ENCODE data around the gene BBS9.
"Not testable (repeated sequence)": the region's sequence is repeated elsewhere in the genome, so short reads cannot be mapped to it uniquely, and the experiment has no call there.

The BBS9 gene

GRCh38 chr7:33128990-33129805 is at the start of gene BBS9:
BBS9 (plus strand) TSS chr7:33129564; CDS start chr7:33146253, 16,689 bp downstream.
- peak; percentile 84 for DNase-seq (ENCODE audit: low read depth)

- no peak for DNase-seq (ENCODE audit: low read depth)
These were observed 49.3 kb upstream of the BBS9 start for GRCh38 chr7:33079763-33080690.

- no peak for DNase-seq (ENCODE audit: low read depth)
These were observed 42.0 kb upstream of the BBS9 start for GRCh38 chr7:33087356-33087755.

GRCh38 chr7:33087858-33088257 is 41.5 kb upstream of the BBS9 start:
- no peak for DNase-seq (ENCODE audit: low read depth)

DNA sequence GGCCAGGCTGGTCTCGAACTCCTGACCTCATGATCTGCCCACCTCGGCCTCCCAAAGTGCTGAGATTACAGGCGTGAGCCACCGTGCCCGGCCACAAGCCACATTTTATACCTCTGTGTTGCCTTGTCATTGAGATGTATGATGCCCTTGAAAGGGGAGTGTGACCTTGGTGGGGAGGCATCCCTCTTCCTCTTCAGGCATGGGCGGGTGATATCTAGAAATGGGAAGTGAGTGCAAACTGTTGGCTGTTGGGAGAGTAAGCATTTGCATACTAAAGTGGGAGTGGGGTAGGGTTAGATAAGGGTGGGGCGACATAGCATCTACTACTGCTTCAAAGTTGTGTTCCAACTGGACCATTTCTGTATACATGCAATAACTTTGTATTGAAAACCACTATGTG is 40.2 kb upstream of the BBS9 start:
- DNase-seq (ENCODE audit: low read depth): no peak

GRCh38 chr7:33091111-33091531 is 38.2 kb upstream of the BBS9 start:
- DNase-seq (ENCODE audit: low read depth): no peak

DNA sequence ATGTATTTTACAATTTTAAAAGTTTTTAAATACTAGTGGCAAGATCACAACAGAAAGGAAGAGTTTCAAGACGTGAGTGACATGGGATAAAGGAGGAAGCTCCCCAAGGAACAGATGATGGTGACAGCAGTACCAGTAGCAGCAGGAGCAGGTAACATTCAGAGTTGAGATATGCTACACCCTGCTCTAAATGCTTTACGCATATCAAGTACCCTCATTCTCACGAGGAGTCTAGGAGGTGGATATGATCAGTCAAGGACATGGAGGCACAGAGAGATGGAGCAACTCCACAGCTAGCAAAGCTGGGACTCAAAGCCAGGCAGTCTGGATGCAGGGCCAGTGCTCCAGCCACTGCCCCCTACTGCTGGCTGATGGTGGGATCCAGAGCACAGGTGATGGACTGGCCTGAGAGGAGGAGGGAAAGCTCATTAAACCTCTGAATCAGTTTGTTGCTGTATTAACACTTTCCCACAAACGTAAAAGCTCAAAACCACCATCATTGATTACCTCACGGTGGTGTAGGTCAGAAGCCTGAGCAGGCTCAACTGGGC is 37.6 kb upstream of the BBS9 start:
- no peak for DNase-seq (ENCODE audit: low read depth)

GRCh38 chr7:33093266-33093665 is 36.1 kb upstream of the BBS9 start:
- DNase-seq (ENCODE audit: low read depth): no peak

GRCh38 chr7:33094745-33095275 is 34.6 kb upstream of the BBS9 start:
- not testable (repeated sequence) for DNase-seq (ENCODE audit: low read depth)

DNA sequence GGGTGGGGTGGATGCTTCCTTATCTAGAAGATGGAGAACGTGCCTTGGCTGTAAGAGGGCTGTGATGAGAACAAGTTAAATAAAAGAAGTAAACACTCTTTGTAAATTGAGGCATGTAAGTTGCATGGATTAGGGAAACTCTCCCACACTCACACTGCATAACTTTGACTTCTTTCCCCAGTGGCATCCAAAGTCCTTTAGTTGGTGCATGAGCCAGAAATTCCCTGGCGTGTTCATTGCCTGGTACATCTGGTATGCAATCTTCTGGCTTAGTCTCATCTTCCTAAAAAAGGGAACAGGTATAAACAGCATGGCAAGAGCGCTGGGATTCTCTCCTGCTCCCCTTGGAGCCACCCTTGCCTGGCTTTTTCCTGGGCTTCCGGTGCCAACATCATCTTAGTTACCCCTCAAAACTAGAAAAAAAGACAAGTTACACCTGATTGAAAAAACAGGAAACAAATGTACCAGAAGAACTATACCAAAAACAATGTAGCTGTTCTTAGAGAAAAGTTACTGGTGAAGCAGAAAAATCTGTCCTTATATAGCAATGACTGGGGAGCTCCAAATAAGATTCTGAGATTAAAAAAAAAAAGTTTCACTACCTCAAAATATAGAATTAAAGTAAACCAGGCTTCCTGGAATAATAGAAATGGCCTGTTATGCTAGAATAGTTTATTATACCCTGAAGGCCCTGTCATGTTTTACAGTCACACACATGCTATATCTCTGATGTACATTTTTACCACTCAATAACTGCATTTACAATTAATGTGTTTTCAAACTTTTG is 30.0 kb upstream of the BBS9 start:
- DNase-seq (ENCODE audit: low read depth): no peak

DNA sequence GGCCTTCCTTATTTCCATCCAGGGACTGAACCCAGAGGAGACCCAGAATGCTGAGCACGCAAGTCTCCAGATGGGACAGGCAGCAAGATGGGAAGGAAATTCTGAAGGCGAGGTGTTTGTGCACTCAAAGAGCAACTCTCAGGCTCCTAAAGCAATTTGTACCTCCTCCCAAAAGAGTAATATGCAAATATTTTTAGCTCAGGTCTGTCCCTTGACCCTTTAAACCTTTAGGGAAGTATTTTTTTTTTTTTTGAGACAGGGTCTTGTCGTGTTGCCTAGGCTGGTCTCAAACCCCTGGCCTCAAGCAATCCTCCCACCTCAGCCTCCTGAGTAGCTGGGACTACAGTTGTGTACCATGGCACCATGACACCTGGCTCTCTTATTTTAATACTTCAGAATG is 28.6 kb upstream of the BBS9 start:
- no peak for DNase-seq (ENCODE audit: low read depth)

GRCh38 chr7:33101906-33102305 is 27.5 kb upstream of the BBS9 start:
- no peak for DNase-seq (ENCODE audit: low read depth)

DNA sequence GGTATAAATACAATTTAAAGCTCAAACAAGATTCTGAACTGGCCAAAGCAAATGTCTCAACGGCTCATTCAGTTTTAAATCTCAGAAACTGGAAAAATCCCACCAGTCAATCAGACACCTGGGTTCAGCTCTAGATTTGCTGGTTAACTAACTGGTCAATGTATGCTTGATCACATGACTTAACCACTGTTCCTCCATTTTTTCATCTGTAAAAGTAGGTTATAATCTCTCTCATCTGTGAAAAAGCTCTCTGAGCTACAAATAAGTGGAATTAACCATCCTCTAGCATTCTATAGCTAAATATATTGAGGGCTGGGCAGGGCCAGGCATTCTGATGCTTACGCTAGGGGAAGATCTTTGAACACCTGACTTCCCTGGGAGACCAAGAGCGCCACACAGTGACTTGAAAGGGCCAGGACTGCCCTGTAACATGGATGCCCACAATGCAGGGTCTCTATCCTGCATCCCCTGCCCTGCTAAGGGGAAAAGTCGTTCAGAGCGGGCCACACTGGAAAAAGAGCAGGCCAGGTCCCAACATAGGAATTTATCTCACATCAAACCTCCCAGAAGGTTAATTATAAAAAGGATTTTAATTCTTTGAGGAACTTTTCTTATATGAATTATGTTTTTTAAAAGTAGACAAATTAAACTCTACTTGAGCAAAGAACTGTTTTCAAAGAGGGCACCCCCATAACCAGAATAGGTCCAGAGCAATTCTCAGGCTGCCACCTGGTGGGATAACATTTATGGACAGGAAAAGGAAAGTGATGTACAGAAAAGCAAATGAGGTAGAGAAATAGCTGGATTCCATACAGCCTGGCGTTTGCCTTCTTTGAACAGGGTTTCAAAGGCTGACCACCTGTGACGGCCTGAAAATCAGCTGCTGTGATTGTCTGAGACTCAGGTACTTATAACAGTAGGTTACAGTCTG is 22.0 kb upstream of the BBS9 start:
- DNase-seq (ENCODE audit: low read depth): no peak

DNA sequence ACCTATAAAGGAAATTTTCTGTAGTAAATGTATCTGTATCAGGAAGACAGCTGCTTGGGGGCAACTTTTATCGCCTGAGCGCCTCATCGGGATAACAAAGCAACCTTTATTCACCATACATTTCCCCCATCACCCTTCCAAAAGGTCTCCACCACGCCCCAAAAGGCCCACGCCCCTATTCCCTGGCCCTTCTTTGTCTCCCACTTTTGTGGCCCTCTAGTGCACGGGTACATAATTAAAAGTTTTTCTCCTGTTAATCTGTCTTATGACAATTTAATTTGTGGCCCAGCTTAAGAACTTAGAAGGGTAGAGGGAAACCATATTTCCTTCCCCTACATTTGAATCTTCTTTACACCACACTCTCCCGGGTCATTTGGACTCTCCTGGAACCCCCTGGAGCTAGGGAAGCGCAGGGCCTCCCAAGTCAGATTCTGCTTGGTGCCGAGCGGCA is 20.8 kb upstream of the BBS9 start:
- DNase-seq (ENCODE audit: low read depth): no peak

GRCh38 chr7:33109005-33109757 is 20.2 kb upstream of the BBS9 start, which contains the start of gene RP9:
RP9 (minus strand) TSS chr7:33109404; CDS start chr7:33109372, 32 bp downstream.
- peak; percentile 67 for DNase-seq (ENCODE audit: low read depth)

- DNase-seq (ENCODE audit: low read depth): no peak
These were observed 19.6 kb upstream of the BBS9 start for GRCh38 chr7:33109758-33110238.

GRCh38 chr7:33111614-33112013 is 17.8 kb upstream of the BBS9 start:
- DNase-seq (ENCODE audit: low read depth): no peak

DNA sequence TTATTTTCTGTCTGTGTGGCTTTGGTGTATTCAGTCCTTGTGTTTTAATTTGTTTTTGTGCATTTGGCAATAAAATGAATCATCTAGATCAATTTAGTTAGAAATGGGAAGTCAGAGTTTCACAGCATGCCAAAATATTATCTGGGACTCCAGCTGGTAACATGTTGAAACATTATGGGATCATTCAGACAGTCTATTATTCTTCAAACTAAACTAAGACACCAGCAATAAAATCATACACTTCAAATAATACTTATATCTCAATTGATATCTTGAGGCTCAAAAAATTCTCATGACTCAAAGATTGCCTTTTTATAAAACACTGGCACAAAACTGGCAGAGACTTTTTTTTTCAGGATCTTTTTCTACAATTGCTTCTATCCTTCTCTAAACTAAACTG is 14.4 kb upstream of the BBS9 start:
- DNase-seq (ENCODE audit: low read depth): no peak

DNA sequence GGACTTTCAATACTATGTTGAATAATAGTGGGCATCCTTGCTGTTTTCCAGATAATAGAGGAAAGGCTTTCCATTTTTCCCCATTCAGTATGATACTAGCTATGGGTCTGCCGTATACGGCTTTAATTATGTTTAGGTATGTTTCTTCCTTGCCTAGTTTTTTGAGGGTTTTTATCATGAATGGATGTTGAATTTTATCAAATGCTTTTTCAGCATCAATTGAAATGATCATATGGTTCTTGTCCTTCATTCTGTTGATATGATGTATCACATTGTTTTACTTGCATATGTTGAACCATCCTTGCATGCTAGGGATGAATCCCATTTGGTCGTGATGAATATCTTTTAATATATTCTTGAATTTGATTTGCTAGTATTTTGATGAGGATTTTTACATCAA is 11.0 kb upstream of the BBS9 start:
- no peak for DNase-seq (ENCODE audit: low read depth)
